K562 (cell line): Measurements from ENCODE around the gene CBFA2T3. TPM values are rescaled to one million over a fixed set of nuclear protein-coding genes. Genes with fewer than 3 reads are reported as not detected.

Experiments
- ATAC-seq: fragments of 200-7000 bp; cut with Tn5 transposase; 3 replicates; pipeline ENCODE4 v1.9.1; 2020; ENCODE audit warnings: moderate library complexity
- BruUV-seq: library from RNA; stranded (reverse); fragments of 400-500 nt; replicated peaks from 2 replicates; lab custom pipeline; 2021; lab: Mats Ljungman, UMichigan
- CTCF ChIA-PET: fragments of 300-600 bp; formaldehyde crosslinking; extraction: SDS; loops from one replicate; lab custom pipeline; 2021; ENCODE audit warnings: low intra/inter-chr PET ratio; lab: Yijun Ruan, JAX
- POLR2A ChIA-PET: fragments of 300-600, 350-650 bp; sonication (Branson Sonifier 250); formaldehyde crosslinking; extraction: SDS; loops from one replicate; lab custom pipeline; 2021; ENCODE audit warnings: antibody characterized with exemption, inconsistent platforms; lab: Yijun Ruan, JAX
- DNase-seq, 4 experiments: peaks; one replicate each; pipeline versions ENCODE4 v3.0.0 to v3.0.0-alpha.2; 2011 to 2018; ENCODE audit warnings: low spot score in 3 of 4, mixed read lengths in 3 of 4; ENCODE audit errors: extremely low read depth in 1 of 4
- FAIRE-seq: peaks from 2 replicates; lab custom pipeline; 2011; peaks lifted over from hg19 to GRCh38; lab: Jason Lieb, UNC
- H2AFZ ChIP-seq: 2 replicates; pipeline ENCODE4 v1.6.0; 2011; ENCODE audit warnings: low read depth, low read length, control low read depth, inconsistent platforms
- H3K27ac ChIP-seq: fragments of 200-600 bp; 3 replicates; pipeline ENCODE4 v1.8.0; 2011; ENCODE audit warnings: low read depth, mild to moderate bottlenecking, control low read depth, inconsistent platforms, low read length, moderate library complexity, mixed read lengths; ENCODE audit errors: extremely low read depth
- H3K27me3 ChIP-seq, 2 experiments: fragments of 300-600 bp in 1 of 2; 2 replicates in 1 of 2; 3 replicates in 1 of 2; pipeline versions ENCODE4 v1.6.0 to v1.8.0; 2011; ENCODE audit warnings: inconsistent platforms in 2 of 2, low read length in 2 of 2, mild to moderate bottlenecking in 1 of 2, mixed read lengths in 1 of 2, moderate library complexity in 1 of 2; ENCODE audit not compliant: control insufficient read depth in 2 of 2, insufficient read depth in 2 of 2
- H3K36me3 ChIP-seq: fragments of 300-600 bp; 3 replicates; pipeline ENCODE4 v1.8.0; 2011; ENCODE audit warnings: mild to moderate bottlenecking, low read length, inconsistent platforms; ENCODE audit not compliant: control insufficient read depth, insufficient read depth
- H3K4me1 ChIP-seq, 2 experiments: fragments of 200-600 bp in 1 of 2; replicated peaks in 1 of 2; 2 replicates in 1 of 2; 3 replicates in 1 of 2; pipeline versions ENCODE4 v1.5.1 to v1.8.0; 2011; ENCODE audit warnings: inconsistent platforms in 2 of 2, low read length in 2 of 2, mild to moderate bottlenecking in 1 of 2, mixed read lengths in 1 of 2, moderate library complexity in 1 of 2; ENCODE audit not compliant: control insufficient read depth in 2 of 2, insufficient read depth in 2 of 2
- H3K4me2 ChIP-seq: 2 replicates; pipeline ENCODE4 v1.6.1; 2011; ENCODE audit warnings: low read length, control low read depth, inconsistent platforms, mixed read lengths; ENCODE audit not compliant: insufficient read depth
- H3K4me3 ChIP-seq: fragments of 200-600 bp; sonication (generic), shearing (Covaris generic); 2 replicates; pipeline ENCODE4 v1.5.1; 2016; ENCODE audit warnings: control low read depth, inconsistent platforms
- H3K79me2 ChIP-seq: fragments of 200-600 bp; 3 replicates; pipeline ENCODE4 v1.8.0; 2011; ENCODE audit warnings: low read length, inconsistent platforms; ENCODE audit not compliant: control insufficient read depth, insufficient read depth
- H3K9ac ChIP-seq, 2 experiments: 2 replicates each; pipeline versions ENCODE4 v1.6.0 to v1.6.1; 2011; ENCODE audit warnings: low read depth in 2 of 2, low read length in 2 of 2, control low read depth in 1 of 2, inconsistent platforms in 1 of 2, mild to moderate bottlenecking in 1 of 2, mixed read lengths in 1 of 2; ENCODE audit not compliant: insufficient read depth in 1 of 2
- H3K9me1 ChIP-seq: one replicate; pipeline ENCODE4 v1.6.0; 2011; ENCODE audit warnings: inconsistent platforms, mild to moderate bottlenecking, low read length, moderate library complexity; ENCODE audit not compliant: control insufficient read depth, insufficient read depth
- H3K9me3 ChIP-seq: replicated peaks from 2 replicates; pipeline ENCODE4 v1.5.1; 2011; ENCODE audit warnings: low read depth, low read length, inconsistent platforms; ENCODE audit not compliant: control insufficient read depth, insufficient read depth
- H4K20me1 ChIP-seq: replicated peaks from 2 replicates; pipeline ENCODE4 v1.6.1; 2011; ENCODE audit warnings: low read length, inconsistent platforms, mixed read lengths; ENCODE audit not compliant: control insufficient read depth, insufficient read depth
- HNRNPL ChIP-seq: fragments of 200-400 bp; formaldehyde crosslinking; IDR thresholded peaks from 2 replicates; pipeline ENCODE4 v1.6.1; 2017; ENCODE audit warnings: low read depth, mild to moderate bottlenecking, low read length
- PCBP1 ChIP-seq: fragments of 200-400 bp; formaldehyde crosslinking; IDR thresholded peaks from 2 replicates; pipeline ENCODE4 v1.6.1; 2018; ENCODE audit warnings: mild to moderate bottlenecking, low read depth, low read length; ENCODE audit not compliant: poor library complexity, severe bottlenecking
- PHF20 ChIP-seq: fragments of 450-650 bp; IDR thresholded peaks from 2 replicates; pipeline ENCODE4 v1.6.1; 2018; ENCODE audit not compliant: partially characterized antibody
- POLR2G ChIP-seq: fragments of 200-400 bp; formaldehyde crosslinking; IDR thresholded peaks from 2 replicates; pipeline ENCODE4 v1.6.1; 2017; ENCODE audit warnings: low read depth, mild to moderate bottlenecking, antibody characterized with exemption, low read length, moderate library complexity
- WGBS: fragments of 100-300 bp; shearing (Covaris generic); methylation state at CpG from one replicate; pipeline ENCODE4 v1.1.6; 2016; ENCODE audit warnings: low coverage, mixed read lengths; ENCODE audit not compliant: insufficient coverage; ENCODE audit errors: missing lambda C conversion rate; 5-methylcytosine and 5-hydroxymethylcytosine counted together
- in situ Hi-C: fragments of 300-500 bp; cut with MboI; formaldehyde crosslinking; loops from 4 replicates; pipeline ENCODE4 v1.15.0; 2018; ENCODE audit warnings: inconsistent platforms, mixed read lengths
- intact Hi-C: fragments of 100-400 bp; cut with micrococcal nuclease; formaldehyde crosslinking; loops from 2 replicates; pipeline ENCODE4 v1.14.2; 2022
- polyA plus RNA-seq, 8 experiments: library from polyadenylated mRNA; depleted of rRNA in 4 of 8; stranded (reverse) in 5 of 8; unstranded in 3 of 8; fragments of >200 nt; fragmentation: Nextera tagmentation in 2 of 8; fragmentation: Illumina TruSeq in 1 of 8; extraction: Ambion mirVana in 2 of 8; extraction: Trizol in 1 of 8; gene quantifications; 2 replicates each; pipeline versions ENCODE4 v1.2.1 to v1.2.3, GENCODE V29; 2011 to 2014; ENCODE audit warnings: inconsistent platforms in 1 of 8, missing spikeins in 1 of 8
- total RNA-seq, 7 experiments: library from RNA; depleted of rRNA in 6 of 7; stranded (reverse); fragments of >200 nt in 6 of 7; fragmentation: Illumina TruSeq in 2 of 7; extraction: Trizol in 2 of 7; gene quantifications; 2 replicates each; pipeline versions ENCODE4 v1.2.1 to v1.2.3, GENCODE V29; 2011 to 2021; ENCODE audit warnings: low replicate concordance in 1 of 7

Gene CBFA2T3
- total and polyA plus RNA-seq, 9 of the 15 experiments (the other 6 are each of a cell fraction or from before 2014, with no cell fraction given), result 2.3 to 145 (median 6.7) TPM

- Histone ChIP-seq H3K9me3 (no peaks in the 10 kb centered on the region), H3K4me3 (no peak overlapping the region), H3K4me2 (no peak overlapping the region), H3K9me1 (no peaks in the 10 kb centered on the region), H3K79me2 (no peaks in the 10 kb centered on the region), H2AFZ (no peak overlapping the region), H3K9ac (peak overlapping the region in 1 of 2 experiments; percentile 36; a peak in 1 of 4 replicates), H3K36me3 (no peaks in the 10 kb centered on the region), H4K20me1 (no peaks in the 10 kb centered on the region; the same call in 1 of the 2 replicates), H3K27me3 (no peaks in the 10 kb centered on the region), H3K27ac (no peak overlapping the region), H3K4me1 (peaks cover 0 to 48% of the 10 kb centered on the region in 2 experiments; a peak in 2 of 5 replicates)
- ChIA-PET POLR2A (interaction anchor here (0.9 to 1.4 kb wide), 4 partner anchors 11 to 347 kb away, joined by 3 to 4 read pairs (median 3); no protein-coding TSS in a partner anchor), CTCF (no interaction called here)
- ATAC-seq, result no peak
- TF ChIP-seq PCBP1, result peak; percentile 29
- TF ChIP-seq HNRNPL, result peak; percentile 58; the same call in 1 of the 2 replicates
- TF ChIP-seq PHF20, result no peak
- peak; percentile 41; the same call in 1 of the 2 replicates for TF ChIP-seq POLR2G
- intact Hi-C loops, result no loop called here
- no peak for DNase-seq
- FAIRE-seq, result no peak
- WGBS, result 81% methylated on average over 21 of the region's 26 CpGs
- in situ Hi-C loops, result no loop called here
- BruUV-seq, result no TSS peak
Observed at GRCh38 chr16:88826070-88826840, 150.8 kb downstream of the CBFA2T3 start.
